CD4-positive, alpha-beta T cell treated with Interleukin-1 beta for 1 hour (primary cell): ENCODE results near the gene SFXN5.

Source experiments
- DNase-seq, 2 donors: peaks; one replicate each; pipeline ENCODE4 v3.0.0-alpha.2; 2020 to 2022

Gene SFXN5

GRCh38 chr2:72991980-72992733 is 79.4 kb downstream of the SFXN5 start:
- no peak for DNase-seq

GRCh38 chr2:72991439-72991725 is 80.1 kb downstream of the SFXN5 start:
- no peak for DNase-seq

GRCh38 chr2:72990695-72991438 is 80.6 kb downstream of the SFXN5 start:
- DNase-seq = no peak

- no peak for DNase-seq
These were observed 81.5 kb downstream of the SFXN5 start for GRCh38 chr2:72989770-72990556.

GRCh38 chr2:72988726-72989273 is 82.7 kb downstream of the SFXN5 start:
- no peak for DNase-seq

GRCh38 chr2:72988041-72988440 is 83.5 kb downstream of the SFXN5 start:
- DNase-seq = no peak

- DNase-seq = no peak
These were observed 85.4 kb downstream of the SFXN5 start for GRCh38 chr2:72985891-72986683.

- DNase-seq = no peak
These were observed 86.4 kb downstream of the SFXN5 start for GRCh38 chr2:72985136-72985535.

GRCh38 chr2:72984172-72984671 is 87.3 kb downstream of the SFXN5 start:
- DNase-seq = no peak

GRCh38 chr2:72983500-72984161 is 87.9 kb downstream of the SFXN5 start:
- DNase-seq = no peak

GRCh38 chr2:72982781-72983499 is 88.6 kb downstream of the SFXN5 start:
- DNase-seq = no peak

- no peak for DNase-seq
These were observed 89.3 kb downstream of the SFXN5 start for GRCh38 chr2:72982219-72982618.

- no peak for DNase-seq
These were observed 90.0 kb downstream of the SFXN5 start for GRCh38 chr2:72981536-72981935.

GRCh38 chr2:72980535-72981217 is 90.8 kb downstream of the SFXN5 start:
- no peak for DNase-seq

GRCh38 chr2:72979896-72980295 is 91.6 kb downstream of the SFXN5 start:
- DNase-seq = peak in 1 of 2 donors; percentile 24

GRCh38 chr2:72975017-72975416 is 96.5 kb downstream of the SFXN5 start:
- DNase-seq = no peak

GRCh38 chr2:72974436-72974754 is 97.1 kb downstream of the SFXN5 start:
- DNase-seq = no peak

- DNase-seq = peak; percentile 23 to 45
These were observed 97.7 kb downstream of the SFXN5 start for GRCh38 chr2:72973566-72974435.

- DNase-seq = no peak
These were observed 98.4 kb downstream of the SFXN5 start for GRCh38 chr2:72973137-72973535.
